GM21717 (cell line): ENCODE results near the gene PXDC1.

Experiments used
- ATAC-seq: cut with Tn5 transposase; IDR thresholded peaks from one replicate; pipeline ENCODE4 v1.9.1; 2021; ENCODE audit warnings: mild to moderate bottlenecking, moderate library complexity; ENCODE audit not compliant: unreplicated experiment

The PXDC1 gene

DNA sequence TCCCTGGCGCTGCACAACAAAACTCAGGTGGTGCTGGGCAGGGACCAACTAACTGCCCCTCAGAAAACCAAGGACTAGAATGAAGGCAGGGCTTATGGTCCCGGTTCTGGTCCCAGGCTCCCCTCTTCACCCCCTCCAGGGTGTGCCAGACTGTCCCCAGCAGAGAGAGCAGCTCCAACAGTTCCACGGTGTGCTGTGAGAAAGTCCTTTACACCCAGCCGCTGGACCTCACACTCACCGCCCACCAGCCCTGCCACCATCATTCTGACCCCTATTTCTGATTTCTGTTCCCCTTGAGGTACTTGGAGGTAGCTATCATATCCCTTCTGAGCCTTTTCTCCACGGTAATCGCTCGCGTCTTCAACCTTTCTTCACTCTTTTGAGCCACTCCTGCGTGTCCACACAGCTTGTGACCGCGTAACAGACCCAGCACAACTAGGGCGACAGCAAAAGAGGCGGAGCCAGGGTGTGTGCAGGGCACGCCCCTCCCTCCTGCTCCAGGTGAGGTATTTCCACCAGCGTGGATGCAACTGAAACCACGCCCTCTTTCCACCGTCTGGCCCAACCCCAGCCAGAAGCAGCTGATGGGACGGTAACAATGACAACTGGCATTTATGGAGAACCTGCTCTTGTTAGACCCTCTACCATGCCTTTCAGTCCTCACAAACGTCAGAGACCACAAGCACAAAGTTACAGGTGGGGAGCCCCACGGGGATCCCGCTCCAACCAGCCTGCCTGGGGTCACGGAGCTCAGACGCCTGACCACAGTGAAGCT, 2.3 kb downstream of the PXDC1 start:
- no peak for ATAC-seq

DNA sequence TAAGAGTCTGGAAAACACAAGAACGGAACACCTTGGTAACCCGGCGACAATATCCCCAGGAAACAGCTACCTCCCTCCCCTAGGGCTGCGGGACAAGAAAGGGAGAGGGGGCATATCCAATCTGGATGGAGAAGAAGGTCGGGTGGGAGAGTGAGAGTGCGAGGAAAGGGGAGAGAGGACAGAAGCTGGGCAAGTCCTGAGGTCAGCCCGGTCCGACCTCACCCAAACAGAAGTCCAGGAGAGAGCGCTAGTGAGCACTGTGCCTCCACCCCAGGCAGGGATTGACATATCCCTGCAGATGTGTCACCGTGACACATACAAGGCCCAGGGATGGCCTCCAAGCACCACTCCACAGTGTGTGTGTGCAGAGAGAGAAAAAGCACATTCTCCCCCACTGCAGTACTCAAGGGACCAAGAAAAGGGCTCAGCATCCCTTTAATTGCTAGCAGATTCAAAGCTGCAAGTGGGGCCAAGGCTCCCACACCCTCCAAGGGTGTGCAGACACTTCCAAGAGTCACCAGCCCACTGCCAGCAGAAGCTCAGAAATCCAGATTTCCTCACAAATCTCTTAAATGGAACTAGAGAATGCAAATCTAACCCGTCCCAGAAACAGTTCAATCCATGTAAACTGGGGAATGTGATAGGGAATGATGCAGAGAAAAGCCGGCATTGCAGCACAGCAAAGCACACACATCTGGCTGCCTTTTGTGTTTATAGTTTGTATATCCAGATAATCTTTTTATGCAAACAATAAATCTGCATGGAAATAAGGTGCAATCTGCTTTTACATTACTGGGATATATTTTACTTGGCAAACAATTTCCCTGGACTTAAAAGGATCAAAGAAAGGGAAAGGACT, 3.1 kb downstream of the PXDC1 start:
- no peak for ATAC-seq

DNA sequence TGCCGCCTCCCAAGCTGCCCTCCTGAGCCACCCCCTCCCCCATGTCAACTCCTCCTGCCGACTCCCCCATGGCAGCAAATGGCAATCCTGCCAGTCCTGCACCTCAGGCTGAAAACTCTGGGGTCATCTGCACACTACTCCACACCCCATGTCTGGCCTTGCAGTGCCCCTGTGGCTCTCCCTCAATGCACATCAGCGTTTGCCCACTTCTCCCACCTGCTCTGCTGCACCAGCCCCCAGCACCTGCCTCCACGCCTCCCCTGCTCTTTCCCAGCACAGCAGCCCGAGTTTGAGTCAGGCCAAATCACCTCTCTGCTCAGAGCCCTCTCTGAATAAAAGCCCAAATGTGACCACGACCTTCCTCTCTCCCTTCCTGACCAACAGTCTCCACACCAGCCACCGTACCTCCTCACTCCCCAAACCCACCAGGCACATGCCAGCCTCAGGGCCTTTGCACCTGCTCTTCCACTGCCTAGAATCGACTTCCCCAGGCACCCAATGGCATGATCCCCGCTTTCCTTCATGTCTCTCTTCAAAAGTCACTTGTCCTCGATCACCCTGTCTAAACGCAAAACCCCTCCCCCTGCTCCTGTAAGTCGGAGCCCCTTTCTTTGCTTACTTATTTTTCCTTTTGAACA, 4.3 kb downstream of the PXDC1 start:
- ATAC-seq: no peak

DNA sequence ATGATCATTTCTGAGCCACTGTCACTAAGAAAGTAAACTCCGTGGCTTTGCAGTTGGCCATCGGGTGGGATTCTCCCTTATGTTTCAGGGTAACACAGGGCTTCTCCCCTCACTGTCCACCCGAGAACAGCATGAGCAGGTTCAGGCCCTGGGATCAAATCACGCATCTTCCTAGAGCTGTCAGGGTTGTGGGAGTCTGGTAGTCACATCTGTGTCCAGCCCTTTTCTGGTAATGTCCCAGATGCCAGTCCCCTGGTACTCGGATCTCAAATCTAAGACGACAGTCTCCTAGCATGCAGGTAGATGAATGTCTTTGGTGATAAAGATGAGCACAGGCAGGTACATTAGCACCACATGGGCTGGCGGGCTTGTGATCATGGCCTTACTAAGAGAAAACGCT, 4.8 kb downstream of the PXDC1 start:
- ATAC-seq: no peak

DNA sequence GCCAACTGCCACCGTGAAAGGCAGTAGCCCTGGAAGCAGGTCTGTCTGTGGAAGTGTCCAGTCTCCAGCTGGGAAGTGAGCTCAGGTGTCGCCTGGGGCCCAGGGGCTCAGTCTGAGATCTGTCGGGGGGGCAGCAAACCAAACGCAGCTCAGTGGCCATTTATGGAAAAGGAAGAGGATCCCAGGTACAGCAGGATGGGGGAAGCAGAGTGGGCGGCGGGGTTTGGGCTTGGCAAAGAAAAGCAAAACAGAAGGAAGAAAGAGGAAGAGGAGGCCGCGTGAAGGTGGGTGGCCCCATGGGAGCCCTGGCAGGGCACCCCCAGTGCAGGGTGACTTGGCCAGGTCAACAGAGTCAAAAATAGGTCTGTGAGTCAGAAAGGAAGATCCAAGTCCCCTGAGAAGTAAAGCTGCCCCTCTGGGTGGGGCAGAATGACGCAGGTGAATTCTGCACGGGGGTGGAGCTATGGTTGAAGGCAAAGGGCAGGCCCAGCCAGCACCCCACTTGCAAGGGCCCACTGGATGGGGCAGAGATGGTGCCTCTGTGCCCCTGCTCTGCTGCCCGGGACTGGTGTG, 5.3 kb downstream of the PXDC1 start:
- ATAC-seq: no peak

DNA sequence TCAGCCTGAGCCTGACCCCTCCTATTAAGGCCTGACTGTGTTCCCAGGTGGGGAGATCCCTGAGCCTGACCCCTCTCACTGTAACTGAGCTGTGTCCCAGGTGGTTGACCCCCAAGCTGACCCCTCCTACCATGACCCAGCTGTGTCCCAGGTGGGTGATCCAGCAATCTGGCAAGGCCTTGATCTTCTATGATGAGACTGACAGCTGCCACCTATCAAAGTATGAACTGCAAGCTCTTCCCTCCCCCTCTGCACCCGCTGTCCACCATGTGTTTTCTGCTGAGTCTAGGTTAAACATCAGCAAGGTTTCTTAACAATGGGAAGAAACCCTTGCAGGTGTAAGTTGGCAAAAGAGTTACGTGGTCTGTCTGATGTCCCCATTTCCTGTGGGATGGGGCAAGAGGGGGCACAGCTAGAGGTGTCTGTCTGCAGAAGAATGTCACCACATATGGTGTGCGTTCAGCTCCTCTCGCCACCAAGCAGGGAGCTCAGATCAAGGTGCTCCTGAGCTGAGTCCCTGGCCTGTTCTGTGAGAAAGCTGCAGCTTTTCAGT, 5.9 kb downstream of the PXDC1 start:
- ATAC-seq: no peak

DNA sequence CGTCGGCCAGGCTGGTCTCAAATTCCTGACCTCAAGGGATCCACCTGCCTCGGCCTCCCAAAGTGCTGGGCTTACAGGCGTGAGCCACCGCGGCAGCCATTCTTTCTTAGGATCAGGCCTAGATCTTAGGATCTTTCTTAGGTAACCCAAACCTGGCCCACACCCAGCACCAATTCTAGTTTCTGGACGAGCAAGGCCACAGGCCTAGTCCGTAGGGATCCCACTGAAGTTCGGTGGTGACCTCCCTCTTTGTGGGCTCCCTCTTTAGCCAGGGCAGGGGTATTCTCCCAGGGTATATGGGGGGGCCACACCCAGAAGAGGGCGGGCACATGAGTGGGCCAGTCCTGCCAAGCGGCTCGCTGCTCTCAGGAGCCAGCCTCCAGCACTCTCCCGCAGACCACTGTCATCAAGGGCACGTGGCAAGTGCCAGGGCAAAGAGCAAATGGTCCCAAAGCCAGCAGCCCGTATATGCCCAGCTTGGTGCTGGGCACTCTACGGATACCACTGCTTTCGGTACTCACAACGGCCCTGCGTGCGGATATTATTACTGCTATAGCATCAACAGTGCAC, 6.5 kb downstream of the PXDC1 start:
- no peak for ATAC-seq

DNA sequence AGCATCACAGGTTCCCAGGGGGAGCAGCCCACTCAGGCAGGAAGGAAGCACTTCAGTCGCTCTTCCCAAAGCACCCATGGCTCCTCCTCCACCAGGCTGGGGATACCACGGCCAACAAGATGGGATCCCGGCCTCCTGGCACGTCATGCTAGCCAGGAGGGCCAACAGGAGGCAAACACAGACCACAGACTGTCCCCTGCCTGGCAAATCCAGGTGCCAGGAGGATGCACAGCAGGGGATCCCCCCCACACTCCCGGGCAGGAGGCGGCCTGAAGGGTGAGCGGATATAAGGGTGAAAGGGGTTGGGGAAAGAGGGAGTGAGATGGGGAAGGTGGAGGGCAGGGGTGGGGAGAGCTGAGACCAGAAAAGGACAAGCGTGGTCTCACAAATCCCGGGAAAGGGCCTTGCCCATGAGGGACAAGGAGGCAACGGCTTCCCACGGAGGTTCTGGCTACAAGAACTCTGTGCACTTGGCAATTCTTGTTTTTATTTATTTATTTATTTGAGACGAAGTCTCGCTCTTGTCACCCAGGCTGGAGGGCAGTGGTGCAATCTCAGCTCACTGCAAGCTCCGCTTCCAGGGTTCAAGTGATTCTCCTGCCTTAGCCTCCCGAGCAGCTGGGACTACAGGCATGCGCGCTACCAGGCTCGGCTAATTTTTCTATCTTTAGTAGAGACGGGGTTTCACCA, 7.2 kb downstream of the PXDC1 start:
- ATAC-seq: no peak

DNA sequence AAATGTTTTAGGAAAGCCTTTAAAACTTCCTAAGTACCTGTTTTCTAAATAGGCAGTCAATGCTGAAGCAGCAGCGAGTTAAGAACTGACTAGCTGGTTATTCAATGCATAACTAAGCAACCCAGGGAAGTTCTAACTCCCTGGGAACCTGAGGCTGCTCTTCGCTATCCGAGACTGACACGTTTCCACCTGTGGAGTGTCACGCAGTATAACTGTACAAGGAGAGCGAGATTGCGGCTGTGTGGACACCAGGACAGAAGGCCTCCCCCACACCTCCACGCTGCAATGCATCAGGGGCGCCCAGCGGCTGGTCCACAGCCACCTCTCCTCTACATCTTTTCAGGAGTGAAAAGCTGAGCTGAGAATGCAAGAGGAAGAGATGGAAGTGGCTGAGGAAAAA, 8.0 kb downstream of the PXDC1 start:
- no peak for ATAC-seq

DNA sequence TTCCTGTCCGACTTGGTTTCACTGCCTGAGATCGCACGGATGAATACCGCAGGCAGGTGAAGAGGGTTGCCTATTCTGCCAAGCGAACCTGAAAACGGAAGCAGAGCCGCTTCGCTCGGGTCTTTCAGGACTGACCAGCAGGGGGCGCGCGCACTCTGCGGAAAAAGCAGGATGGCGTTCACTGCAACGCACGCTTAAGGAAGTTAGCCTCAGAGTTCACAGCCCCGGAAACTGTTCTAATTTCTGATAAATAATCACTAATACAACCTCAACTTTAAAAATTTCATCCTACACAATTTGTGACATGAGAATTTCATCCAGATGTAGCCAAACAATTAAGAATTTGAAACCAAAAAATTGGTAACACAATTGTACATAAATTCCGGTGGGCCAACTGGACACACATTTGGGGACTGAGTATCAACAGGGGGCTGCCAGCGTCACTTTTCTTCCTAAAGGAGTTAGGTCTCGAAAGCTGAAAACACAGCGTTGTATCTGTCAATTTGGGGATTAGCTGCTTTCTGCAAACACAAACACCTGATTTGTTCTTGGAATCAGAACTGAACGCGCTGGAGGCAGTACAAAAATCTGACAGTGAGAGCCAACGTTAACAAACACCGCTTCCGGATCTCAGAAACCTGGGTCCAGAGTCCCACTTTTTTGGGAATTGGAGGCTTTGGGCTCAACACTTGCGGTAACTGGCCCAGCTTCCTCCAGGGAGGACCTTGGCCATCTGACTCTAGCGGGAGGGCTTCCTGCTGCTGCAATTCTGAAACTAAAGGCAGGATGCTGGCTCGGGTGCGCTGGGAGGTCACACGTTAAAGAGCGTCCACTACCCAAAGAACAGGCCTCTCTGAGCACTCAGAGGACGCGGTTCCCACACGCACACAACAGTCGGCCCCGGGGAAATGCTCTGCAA, 8.8 kb downstream of the PXDC1 start:
- peak; percentile 76 for ATAC-seq

DNA sequence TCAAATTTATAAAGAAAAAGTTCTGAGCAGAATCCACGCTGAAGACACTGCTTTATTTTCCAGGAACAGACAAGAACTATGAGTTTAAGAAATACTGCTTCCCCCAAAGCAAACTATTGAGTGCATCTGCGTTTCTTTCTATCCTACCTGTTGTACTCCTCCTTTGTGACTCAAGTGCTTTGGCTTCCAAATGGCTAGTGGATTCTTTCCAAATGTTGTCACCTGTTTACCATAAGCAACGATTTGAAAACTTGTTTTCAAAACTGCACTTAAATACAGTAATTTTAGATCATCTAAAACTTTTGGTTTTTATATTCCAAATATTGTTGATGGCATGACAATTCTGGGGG, 9.5 kb downstream of the PXDC1 start:
- no peak for ATAC-seq

DNA sequence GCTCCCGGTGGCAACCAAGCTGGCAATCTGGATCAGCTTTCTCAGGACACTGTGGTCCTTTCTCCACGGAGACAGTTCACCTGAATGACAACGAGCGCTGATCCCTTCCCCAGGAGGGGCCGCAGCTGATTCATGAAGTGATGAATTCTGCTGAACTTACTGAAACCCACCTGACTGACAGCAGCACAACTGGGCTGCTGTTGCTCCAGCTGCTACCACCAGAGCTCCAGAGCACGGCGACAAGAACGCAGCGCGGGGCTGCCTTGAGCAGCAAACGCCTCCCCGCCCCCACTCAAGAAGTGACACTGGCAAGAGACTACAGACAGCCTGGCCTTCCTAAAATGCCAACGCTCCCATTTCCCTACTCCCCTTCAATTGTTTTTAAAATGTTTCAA, 10.0 kb downstream of the PXDC1 start:
- ATAC-seq: no peak

DNA sequence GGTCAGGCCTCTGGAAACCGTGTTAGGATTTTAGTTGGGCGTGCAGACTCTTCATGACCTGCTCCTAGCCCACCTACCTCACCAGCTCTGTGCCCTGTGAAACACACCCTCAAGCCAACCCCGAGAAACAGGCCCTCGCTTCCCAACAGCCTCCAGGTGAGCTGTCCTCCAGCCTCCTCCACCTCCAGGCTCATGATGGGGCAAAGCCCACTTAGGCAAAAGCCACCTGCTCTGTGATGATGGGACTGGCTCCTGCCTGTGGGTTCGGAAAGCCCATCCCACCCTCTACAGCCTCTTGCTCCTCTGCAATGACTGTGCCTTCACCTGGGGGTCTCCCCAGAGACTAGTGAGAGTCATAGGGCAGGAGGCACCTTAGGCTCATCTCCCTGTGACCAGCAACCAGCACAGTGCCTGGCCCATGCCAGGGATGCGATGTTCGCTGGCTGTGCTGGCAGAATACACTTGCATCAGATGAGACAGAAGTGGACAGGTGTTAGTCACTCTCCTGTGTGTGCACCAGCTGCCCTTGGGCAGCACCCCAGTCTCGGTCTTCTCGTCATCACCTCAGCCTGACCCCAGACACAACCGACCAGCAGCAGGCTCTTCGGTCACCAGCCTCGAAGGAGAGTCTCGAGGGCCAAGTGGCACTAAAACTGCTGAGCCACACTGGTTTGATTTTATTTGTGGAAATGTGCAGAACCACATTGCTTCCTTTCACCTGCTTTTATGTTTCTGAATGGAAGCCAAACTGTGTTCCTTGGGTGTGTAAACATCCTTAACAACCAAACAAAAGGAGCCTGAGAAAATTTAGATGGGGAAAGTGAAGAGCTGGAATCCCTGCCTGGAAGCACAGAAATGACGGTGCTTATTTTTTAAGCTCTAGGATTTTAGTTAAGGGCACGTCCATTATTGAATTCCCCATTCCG, 10.7 kb downstream of the PXDC1 start:
- ATAC-seq: no peak

DNA sequence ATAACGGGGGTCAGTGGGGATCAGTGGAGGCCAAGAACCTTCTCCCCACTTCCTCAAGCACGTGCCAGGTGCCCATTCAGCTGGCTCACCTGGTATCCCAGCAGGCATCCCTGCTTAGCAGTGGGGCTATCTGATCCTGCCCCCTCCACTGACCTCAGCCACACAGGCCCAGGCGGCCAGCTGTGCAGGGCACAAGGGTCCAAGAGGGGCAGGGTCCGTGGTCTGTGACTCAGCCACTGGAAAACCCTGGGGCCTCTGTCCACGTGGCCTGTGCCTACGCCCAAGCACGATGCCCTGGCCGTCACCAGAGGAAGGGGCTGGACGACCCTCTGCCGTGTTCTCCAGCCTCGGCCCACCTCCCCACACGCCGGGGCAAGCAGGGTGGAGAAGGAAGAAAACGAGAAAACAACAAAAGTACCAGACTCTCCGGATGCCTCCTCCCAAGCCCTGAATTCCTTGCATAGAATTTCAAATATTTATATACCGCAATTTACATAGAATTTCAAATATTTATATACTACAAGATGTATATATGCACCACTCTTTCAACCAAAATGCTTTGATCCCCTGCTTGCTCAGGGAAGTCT, 12.1 kb downstream of the PXDC1 start:
- no peak for ATAC-seq

DNA sequence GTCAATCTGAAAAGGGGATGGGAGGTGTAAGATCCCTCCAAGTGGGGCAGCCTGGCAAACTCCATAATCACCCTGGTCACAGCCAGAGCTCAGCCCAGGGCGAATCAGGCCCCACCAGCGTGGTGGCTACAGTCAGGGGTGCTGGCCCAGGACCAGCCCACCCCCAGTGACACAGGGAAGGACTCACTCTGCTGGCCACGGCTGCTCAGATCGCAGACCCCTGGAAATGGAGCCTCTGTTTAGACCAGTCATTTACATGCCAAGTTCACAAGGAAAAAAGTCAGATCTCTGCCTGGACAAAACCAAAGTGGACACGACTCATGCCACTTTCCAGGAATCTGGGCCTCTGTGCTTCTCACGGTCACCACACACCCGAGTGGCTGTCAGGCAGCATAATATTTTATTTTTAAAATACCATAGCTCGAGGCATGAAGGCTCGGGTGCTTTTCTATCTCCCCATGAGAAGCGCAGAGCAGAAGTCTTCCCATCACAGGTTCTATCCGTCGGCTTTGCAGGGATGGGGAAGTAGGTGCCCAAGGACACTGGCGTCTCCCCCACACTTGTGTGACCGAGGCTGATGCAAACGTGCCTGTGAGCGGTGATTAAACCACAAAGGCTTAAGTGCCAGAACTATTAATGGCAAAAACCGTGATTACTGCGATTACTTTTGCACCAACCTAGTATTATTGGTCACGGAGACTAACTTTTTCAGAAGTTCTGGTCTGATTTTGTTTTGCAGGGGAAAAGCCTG, 13.0 kb downstream of the PXDC1 start:
- ATAC-seq: no peak

DNA sequence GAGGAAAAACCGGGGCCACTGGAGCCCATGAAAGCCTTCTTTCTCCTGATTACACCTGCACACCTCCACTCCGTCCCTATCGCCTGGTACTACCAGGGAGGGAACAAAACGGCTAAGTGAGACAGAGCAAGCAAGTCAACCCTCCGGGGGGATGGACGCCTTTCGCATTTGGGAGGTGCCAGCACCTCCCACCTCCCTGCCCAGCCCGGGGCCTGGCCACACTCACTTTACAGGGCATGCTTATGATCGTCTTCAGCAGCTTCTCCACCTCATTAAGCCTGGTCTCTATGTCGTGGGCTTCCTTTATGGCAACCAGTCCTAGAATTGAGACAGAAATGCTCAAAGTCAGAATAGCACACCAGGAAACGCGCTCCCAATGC, 13.7 kb downstream of the PXDC1 start:
- no peak for ATAC-seq

DNA sequence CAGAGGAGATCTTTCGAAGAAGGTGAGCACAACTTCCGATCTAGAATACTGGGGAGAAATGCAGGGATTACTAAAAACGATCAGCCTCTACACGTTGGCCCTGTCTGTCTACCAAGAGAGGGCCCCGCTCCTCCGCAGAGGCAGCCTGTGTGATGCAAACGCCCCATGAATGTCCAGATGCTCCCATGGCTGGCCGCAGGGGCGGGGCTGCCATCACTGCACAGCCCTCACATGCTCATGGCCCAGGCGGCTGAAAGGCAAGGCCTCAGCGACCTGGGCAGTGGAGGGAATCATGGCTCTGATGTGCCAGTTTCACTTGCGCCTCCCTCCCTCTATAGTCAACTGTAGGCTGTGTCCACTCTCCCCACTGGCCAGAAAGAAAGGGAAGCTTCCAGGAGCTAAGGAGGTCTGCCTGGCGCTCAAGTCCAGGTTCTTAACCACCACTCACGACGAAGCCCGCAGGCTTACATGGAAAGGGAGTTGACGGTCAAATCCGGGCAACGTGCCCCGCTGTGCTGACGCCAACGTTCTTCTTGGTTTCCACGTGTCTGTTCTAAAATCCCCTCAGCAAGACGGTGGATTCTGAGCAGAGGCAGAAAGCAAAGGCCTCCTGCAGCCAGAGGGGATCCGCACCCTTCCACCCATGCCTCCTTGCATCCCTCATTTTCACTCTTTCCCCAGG, 14.2 kb downstream of the PXDC1 start:
- no peak for ATAC-seq
